CMK (cell line): ENCODE results near the gene SLC12A8.

Experiments used
- DNase-seq: peaks from one replicate; pipeline ENCODE4 v3.0.0-alpha.2; 2010; ENCODE audit warnings: low read depth

The SLC12A8 gene

DNA sequence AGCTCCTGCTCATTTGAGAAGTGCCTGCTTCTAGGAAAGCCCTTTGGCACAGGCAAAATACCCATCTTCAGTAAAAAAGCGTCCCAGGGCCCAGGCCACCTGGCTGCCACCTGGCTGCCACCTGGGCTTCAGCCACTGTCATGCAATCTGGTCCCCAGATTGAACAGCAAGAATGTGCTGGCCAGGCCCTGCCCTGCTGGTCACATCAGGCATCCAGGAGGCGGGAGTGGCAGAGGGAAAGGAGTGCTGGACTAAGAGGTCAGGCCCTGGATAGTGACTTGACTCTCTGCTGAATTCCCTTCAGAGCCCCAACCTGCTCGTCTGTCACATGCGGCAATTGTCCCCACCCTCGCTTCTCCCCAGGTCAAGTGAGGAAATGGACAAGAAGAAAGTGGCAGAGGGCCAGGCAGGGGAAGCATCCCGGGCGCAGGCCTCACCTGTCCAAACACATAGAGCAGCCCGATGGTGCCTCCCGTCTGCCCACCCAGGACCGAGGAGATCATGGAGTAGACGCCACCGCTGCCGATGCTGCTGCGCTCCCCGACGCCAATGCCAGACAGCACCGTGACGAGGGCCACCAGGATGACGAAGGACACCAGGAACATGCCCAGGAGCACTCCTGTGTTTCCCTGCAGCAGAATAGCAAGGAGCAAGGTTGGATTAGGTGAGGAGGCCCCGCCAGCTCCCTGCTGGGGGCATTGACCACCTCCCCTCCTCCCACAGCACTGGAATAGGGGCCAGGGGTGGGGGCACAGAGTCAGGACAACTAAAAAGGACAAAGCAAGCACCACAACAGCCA, 25.5 kb downstream of the SLC12A8 start:
- no peak for DNase-seq

- no peak for DNase-seq
These were observed 26.2 kb downstream of the SLC12A8 start for GRCh38 chr3:125186261-125186787.

- DNase-seq, result no peak
These were observed 26.7 kb downstream of the SLC12A8 start for GRCh38 chr3:125185805-125186204.

GRCh38 chr3:125179884-125180240, 32.7 kb downstream of the SLC12A8 start:
- no peak for DNase-seq

- no peak for DNase-seq
These were observed 33.2 kb downstream of the SLC12A8 start for GRCh38 chr3:125179143-125179883.

GRCh38 chr3:125177746-125178145, 34.8 kb downstream of the SLC12A8 start:
- no peak for DNase-seq

GRCh38 chr3:125175295-125176078, 37.1 kb downstream of the SLC12A8 start:
- no peak for DNase-seq

- DNase-seq, result no peak
These were observed 40.2 kb downstream of the SLC12A8 start for GRCh38 chr3:125172346-125172745.

DNA sequence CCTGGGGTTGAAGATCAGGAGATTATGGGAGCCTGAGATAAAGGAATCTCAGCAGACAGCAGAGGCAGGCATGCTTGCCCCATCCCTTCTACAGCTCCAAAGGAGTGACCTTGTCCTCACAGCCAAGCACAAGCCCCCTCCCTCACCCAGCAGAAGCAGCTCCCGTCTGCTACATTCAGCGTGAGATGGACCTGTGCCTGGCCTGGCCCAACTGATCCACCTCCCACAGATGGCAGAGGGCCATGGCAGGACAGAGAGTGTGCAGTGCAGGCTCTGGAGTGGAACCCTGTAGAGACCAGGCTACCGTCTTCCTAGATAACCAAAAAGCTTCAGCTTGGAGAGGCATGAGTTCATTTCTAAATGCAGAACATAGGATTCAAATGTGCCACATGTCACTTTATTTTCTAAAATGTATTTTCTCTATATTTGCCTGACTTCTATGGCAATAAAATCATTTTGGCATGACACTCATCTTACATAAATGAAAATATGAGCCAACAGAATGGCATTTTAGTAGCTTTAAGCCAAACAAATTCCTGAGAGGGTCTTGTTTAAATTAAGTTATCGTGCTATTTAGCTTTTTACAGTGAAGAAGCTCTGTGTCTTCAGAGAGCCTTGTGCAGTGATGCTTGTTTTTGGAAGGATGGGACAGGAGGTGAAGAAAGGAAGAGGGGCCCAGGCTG, 43.7 kb downstream of the SLC12A8 start:
- DNase-seq, result no peak

DNA sequence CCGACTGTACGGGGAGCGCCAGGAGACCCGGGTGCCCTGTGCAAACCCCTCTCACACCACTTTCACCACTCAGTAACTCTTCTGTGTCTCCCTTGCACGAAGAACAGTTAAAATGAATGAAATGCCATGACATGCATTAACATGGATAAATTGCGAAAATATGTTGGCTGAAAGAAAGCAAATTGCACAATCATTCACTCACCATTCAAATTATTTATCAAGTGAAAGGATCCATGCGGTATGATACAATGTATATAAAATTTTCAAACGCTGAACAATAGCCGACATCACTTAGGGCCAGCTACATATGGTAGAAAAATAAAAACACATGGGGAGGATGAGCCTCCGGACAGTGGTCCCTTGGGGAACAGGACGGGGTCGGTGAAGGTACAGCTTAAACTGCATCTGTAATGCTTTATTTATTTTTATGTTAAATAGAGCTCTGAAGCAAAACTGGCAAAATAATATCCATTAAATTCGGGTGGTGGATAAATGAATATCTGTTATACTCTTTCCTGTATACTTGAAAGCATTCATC, 45.9 kb downstream of the SLC12A8 start:
- no peak for DNase-seq

DNA sequence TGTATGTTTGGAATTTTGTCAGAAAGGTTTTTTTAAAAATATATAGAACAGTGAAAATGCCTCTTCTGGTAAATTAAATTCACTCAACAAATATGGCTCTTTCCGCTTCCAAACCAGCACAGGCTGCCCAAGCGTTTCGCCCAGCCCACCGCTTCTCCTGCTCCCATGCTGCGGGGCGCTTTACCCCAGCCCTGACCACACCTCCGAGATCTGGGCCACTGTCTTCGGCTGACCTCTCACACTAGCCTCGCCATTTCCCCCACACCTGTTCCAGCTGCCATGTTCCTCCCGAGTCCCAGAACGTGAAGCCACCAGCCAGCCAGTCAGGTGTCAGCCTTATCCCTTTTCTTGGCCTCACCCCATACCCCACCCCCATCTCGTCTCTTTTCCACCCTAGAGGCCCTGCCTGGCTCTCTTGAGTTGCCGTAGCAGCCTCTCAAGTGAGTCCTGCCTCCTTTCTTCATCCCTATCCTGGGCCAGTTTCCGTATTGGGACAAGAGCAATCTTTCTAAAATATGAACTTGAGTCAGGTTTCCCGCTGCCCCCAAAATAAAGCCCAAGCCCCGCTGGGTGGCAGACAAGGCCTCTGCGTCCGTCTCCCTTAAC, 46.5 kb downstream of the SLC12A8 start:
- no peak for DNase-seq

- DNase-seq, result no peak
These were observed 47.2 kb downstream of the SLC12A8 start for GRCh38 chr3:125165189-125165947.

DNA sequence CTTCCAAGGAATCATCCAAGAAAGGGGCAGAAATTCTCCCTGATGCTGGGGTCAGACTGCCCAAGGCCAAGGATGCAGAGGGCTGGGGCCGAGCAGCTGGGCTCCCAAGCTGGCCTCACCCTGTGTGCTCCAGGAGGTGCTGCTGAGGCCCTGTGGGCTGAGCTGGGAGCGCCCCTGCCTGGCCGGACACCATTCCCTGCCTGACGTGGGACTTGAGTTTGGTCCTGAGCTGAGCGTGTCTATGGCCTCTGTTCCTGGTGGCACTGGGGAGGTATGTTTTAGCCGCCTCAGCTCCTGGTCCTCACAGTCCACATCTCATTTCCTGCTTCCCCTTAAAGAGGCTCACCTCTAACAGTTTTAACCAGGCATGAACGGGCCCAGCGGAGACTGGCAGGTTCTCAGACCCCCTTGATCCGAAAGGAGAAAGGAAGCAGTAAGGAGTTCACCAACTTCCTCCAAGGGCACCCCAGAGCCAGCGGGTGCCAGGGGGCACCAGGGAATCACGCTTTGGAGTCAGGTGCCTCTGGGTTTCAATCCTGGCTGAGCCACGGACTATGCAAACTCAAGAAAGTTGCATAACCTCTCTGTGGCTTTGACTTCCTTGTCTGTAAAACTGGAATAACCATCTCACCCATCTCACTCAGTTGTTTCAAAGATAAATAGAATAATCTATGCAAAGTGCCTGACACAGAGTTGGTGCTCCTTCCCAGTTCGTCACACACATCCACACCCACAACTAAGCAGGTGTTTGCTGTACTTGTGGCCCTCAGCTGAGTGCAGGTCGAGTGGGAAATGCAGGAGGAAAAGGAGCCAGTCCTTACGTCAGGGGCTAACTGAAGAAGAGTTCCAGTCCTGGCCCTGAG, 48.6 kb downstream of the SLC12A8 start:
- no peak for DNase-seq

DNA sequence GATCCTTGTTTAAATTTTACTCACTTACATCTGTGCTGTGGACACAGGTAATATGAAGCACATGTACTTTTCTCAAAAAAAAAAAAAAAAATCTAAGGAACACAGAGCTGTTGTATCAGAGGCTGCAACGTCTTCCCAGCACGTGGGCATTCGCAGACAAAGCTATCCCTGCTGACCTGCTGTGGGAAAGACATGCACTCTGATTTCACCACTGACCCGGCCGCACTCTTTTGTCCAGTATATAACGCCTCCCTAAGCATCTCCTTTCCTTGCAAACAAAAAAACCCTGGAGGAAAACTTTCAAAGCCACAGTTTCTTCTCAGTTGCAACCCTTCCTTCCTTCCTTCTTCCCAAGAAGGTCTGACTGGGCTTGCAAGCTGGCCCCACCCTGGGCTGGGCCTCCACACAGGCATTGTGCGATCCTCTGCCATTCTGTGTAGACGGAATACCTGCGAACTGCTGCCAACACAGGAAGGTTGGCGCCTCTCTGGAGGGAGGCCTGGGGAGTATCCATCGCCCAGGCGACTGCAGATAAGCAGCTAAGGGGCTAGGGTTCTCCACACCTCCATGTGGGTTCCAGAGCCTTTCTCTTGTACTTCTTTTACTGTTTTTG, 50.8 kb downstream of the SLC12A8 start:
- DNase-seq, result no peak

- DNase-seq, result no peak
These were observed 51.8 kb downstream of the SLC12A8 start for GRCh38 chr3:125160606-125161371.

DNA sequence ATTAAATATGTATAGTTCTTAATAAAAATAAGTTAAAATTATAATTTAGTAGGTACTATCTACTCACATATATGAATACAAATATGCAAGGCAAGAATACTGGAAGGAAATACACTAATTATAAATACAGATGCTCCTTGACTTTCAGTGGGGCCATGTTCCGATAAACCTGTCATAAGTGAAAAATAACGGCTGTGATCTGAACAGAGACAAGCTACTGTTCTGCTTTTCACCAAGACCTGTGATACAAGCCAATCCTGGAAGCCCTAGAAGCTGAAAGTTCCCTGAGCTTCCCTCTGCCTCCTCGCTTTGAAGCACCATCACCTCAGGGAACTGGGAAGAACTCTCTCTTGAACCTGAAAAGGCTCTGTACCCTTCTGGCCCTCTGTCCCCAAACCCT, 55.4 kb downstream of the SLC12A8 start:
- no peak for DNase-seq

DNA sequence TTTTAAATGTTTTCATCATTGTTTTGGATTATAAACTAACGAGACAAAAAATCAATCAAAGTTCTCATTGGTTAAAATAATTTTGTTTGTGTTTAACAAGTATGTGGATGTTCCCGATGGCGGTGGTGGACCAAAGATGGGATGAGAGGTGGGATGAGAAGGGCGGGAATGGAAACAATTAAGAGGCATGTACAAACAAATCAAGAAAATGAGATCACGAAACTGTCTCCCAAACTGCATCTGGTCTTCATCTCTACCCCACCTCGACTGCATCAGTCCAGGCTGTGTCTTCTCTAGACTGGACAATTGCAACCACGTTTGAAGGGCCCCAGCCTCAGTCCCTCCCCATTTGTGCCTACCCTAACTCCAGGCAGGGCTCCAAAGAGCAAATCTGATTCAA, 56.1 kb downstream of the SLC12A8 start:
- DNase-seq, result no peak

DNA sequence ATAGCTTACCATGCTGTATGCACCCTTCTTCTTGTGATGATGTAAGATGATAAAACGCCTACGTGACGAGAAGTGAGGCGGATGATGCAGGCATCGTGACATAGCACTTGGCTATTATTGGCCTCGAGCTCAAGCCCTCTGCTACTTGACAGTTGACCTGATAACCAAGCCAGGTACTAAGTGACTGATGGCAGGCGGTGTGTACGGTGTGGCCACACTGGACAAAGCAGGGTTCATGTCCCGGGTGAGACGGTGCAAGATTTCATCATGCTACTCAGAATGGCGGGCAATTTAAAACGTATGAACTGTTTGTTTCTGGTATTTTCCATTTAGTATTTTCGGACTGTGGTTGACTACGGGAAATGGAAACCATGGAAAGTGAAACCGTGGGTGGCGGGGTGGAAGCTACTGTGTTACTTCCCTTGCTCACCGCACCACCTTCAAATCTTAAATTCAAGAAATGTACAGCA, 57.7 kb downstream of the SLC12A8 start:
- DNase-seq, result no peak
